Natural killer cell (primary cell): ENCODE results near the gene GATAD2A. TPM values are rescaled to one million over a fixed set of nuclear protein-coding genes. Genes with fewer than 3 reads are reported as not detected.

Experiments
- ATAC-seq, 3 donors: fragments of 150-1000 bp in 2 of 3; fragments of 200-7000 bp in 1 of 3; cut with Tn5 transposase; 1 replicate in 1 of 3; 2 replicates in 2 of 3; pipeline ENCODE4 v1.10.0; 2021; ENCODE audit warnings: mild to moderate bottlenecking in 2 of 3, moderate library complexity in 2 of 3
- DNase-seq, 2 donors: peaks; one replicate each; pipeline versions ENCODE4 v3.0.0 to v3.0.0-alpha.2; 2013 to 2021; ENCODE audit warnings: mixed read lengths in 1 of 2
- H3K27ac ChIP-seq: one replicate; pipeline ENCODE4 v1.5.1; 2013; ENCODE audit warnings: mild to moderate bottlenecking, low read length
- H3K27me3 ChIP-seq: one replicate; pipeline ENCODE4 v1.6.1; 2013; ENCODE audit warnings: low read length; ENCODE audit not compliant: control insufficient read depth, insufficient read depth
- H3K36me3 ChIP-seq: one replicate; pipeline ENCODE4 v1.6.1; 2013; ENCODE audit warnings: low read length; ENCODE audit not compliant: control insufficient read depth, insufficient read depth
- H3K4me1 ChIP-seq: one replicate; pipeline ENCODE4 v1.6.1; 2013; ENCODE audit warnings: low read length; ENCODE audit not compliant: control insufficient read depth, insufficient read depth
- H3K4me3 ChIP-seq: one replicate; pipeline ENCODE4 v1.5.1; 2013; ENCODE audit warnings: low read length
- H3K9me3 ChIP-seq: one replicate; pipeline ENCODE4 v1.6.1; 2013; ENCODE audit warnings: low read length; ENCODE audit not compliant: control insufficient read depth, insufficient read depth
- H3K27ac Mint-ChIP-seq, 2 donors: one replicate each; pipeline ENCODE4 v1.8.0; 2022; ENCODE audit warnings: mild to moderate bottlenecking in 2 of 2, mixed read lengths in 2 of 2, moderate library complexity in 1 of 2
- H3K27me3 Mint-ChIP-seq, 2 donors: one replicate each; pipeline ENCODE4 v1.8.0; 2022; ENCODE audit warnings: low read depth in 2 of 2, mixed read lengths in 2 of 2
- H3K36me3 Mint-ChIP-seq: one replicate; pipeline ENCODE4 v1.8.0; 2022; ENCODE audit warnings: mixed read lengths
- H3K4me1 Mint-ChIP-seq, 2 donors: one replicate each; pipeline ENCODE4 v1.8.0; 2022; ENCODE audit warnings: mixed read lengths in 2 of 2
- H3K4me3 Mint-ChIP-seq: one replicate; pipeline ENCODE4 v1.8.0; 2022; ENCODE audit warnings: mild to moderate bottlenecking, moderate library complexity, mixed read lengths
- H3K9me3 Mint-ChIP-seq, 2 donors: one replicate each; pipeline ENCODE4 v1.8.0; 2022; ENCODE audit warnings: mixed read lengths in 2 of 2
- CTCF ChIP-seq: fragments of 200-600 bp; IDR thresholded peaks from one replicate; pipeline ENCODE4 v1.8.0; 2022; ENCODE audit warnings: antibody characterized with exemption
- WGBS: methylation state at CpG from one replicate; pipeline ENCODE4 v1.1.7; 2013; ENCODE audit warnings: missing lambda C conversion rate; ENCODE audit not compliant: insufficient coverage; 5-methylcytosine and 5-hydroxymethylcytosine counted together
- intact Hi-C: fragments of 100-400 bp; cut with micrococcal nuclease; formaldehyde crosslinking; loops from one replicate; pipeline ENCODE4 v1.14.2; 2022
- total RNA-seq, 4 donors: library from RNA; stranded (reverse); fragments of 120-200 nt in 1 of 4; gene quantifications; one replicate each; pipeline versions ENCODE4 v1.2.3 to v1.2.4, GENCODE V29; 2013 to 2022

Gene GATAD2A
- total RNA-seq, 3 donors from 2014 or later (not counting 1 experiment from before 2014, with no cell fraction given), result 209 to 232 (median 230) TPM

GRCh38 chr19:19495614-19496603 is 90.4 kb downstream of the GATAD2A start:
- no peak for TF ChIP-seq CTCF
- Histone ChIP-seq H3K27ac (no peak overlapping the region), H3K36me3 (peaks cover 77% of the 10 kb centered on the region), H3K27me3 (no peaks in the 10 kb centered on the region), H3K9me3 (no peaks in the 10 kb centered on the region), H3K4me1 (peaks cover 12% of the 10 kb centered on the region), H3K4me3 (no peak overlapping the region)
- ATAC-seq, result no peak
- Mint-ChIP-seq H3K36me3 (no peaks in the 10 kb centered on the region), H3K4me3 (no peak overlapping the region), H3K27ac (peak overlapping the region; percentile 8 to 75), H3K4me1 (peaks cover 2 to 24% of the 10 kb centered on the region in 2 donors), H3K9me3 (no peaks in the 10 kb centered on the region), H3K27me3 (no peaks in the 10 kb centered on the region)
- DNase-seq, result no peak
- 96% methylated on average over 30 of the region's 30 CpGs for WGBS
- intact Hi-C loops, result no loop called here

GRCh38 chr19:19498255-19498991 is 92.9 kb downstream of the GATAD2A start:
- intact Hi-C loops, result no loop called here
- Mint-ChIP-seq H3K27me3 (no peaks in the 10 kb centered on the region), H3K4me3 (no peak overlapping the region), H3K9me3 (no peaks in the 10 kb centered on the region), H3K27ac (peak overlapping the region; percentile 45 to 69), H3K36me3 (no peaks in the 10 kb centered on the region), H3K4me1 (peaks cover 0 to 29% of the 10 kb centered on the region in 2 donors)
- Histone ChIP-seq H3K36me3 (peaks cover 91% of the 10 kb centered on the region), H3K27me3 (no peaks in the 10 kb centered on the region), H3K9me3 (no peaks in the 10 kb centered on the region), H3K27ac (no peak overlapping the region), H3K4me3 (no peak overlapping the region), H3K4me1 (peaks cover 12% of the 10 kb centered on the region)
- 98% methylated on average over 33 of the region's 33 CpGs for WGBS
- ATAC-seq, result no peak
- no peak for DNase-seq
- no peak for TF ChIP-seq CTCF

- H3K36me3 Mint-ChIP-seq, result no peaks in the 10 kb centered on the region
- H3K4me1 Mint-ChIP-seq, result peaks cover 0 to 29% of the 10 kb centered on the region in 2 donors
- peak overlapping the region in 1 of 2 donors; percentile 45 for H3K27ac Mint-ChIP-seq
- DNase-seq (no peak), ATAC-seq (no peak)
- peaks cover 92% of the 10 kb centered on the region for H3K36me3 ChIP-seq
- no peaks in the 10 kb centered on the region for H3K9me3 Mint-ChIP-seq
- H3K4me1 ChIP-seq, result peaks cover 12% of the 10 kb centered on the region
- no peak overlapping the region for H3K4me3 ChIP-seq
- intact Hi-C loops, result no loop called here
- H3K4me3 Mint-ChIP-seq, result no peak overlapping the region
- no peaks in the 10 kb centered on the region for H3K27me3 Mint-ChIP-seq
- H3K27ac ChIP-seq, result no peak overlapping the region
- no peak for TF ChIP-seq CTCF
- H3K9me3 ChIP-seq, result no peaks in the 10 kb centered on the region
- WGBS, result 96% methylated on average over 18 of the region's 18 CpGs
- H3K27me3 ChIP-seq, result no peaks in the 10 kb centered on the region
These were observed 94.0 kb downstream of the GATAD2A start for GRCh38 chr19:19499272-19499995.
